ENCODE measurements around the gene DOCK9. TPM values are rescaled to one million over a fixed set of nuclear protein-coding genes. Genes with fewer than 3 reads are reported as not detected.

The DOCK9 gene
- polyA plus RNA-seq, 3 donors = 21.2 to 57.2 (median 36.4) TPM

DNA sequence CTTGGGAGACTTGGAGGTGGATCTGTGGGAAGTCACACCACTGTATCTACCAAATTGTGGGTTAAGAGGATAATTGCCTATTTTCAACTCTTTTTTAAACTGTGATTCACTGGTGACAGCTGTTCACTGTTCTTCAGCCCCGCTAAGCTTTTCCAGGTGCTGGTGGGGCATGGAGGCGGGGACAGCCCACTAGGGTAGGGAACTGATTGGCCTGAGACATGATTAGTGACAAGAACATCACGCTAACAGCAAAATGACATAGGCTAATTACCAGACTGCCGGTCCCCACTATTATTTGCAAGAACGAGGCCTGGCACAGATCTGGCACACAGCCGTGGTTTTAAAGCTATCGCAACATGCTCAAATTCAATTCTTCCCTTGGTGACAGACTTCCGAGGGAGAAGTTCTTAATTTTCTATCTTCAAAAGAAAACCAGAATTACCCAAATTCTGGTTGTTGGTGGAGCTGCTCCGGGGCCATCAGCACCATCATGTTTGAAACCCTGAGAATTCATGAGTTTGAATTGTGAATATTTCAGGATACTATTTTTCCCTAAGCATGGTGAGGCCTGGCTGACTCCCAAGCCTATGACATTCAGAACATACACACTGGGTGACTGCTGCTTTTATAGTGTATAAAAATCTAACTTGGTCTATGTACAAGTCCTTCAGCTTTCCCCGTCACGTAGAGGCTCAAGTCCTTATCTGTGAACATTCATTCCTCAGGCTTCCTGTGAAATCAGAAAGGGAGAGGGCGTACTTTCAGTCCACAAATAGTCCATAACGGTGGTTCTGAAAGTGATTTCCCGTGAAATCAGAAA lies 17.9 kb downstream of the DOCK9 start:
- H3K27ac ChIP-seq (ENCODE audit: low read depth, low read length) = no peak overlapping the region
- 74 to 92% (median 80%) methylated on average over 14 of the region's 14 CpGs for WGBS, 3 donors

DNA sequence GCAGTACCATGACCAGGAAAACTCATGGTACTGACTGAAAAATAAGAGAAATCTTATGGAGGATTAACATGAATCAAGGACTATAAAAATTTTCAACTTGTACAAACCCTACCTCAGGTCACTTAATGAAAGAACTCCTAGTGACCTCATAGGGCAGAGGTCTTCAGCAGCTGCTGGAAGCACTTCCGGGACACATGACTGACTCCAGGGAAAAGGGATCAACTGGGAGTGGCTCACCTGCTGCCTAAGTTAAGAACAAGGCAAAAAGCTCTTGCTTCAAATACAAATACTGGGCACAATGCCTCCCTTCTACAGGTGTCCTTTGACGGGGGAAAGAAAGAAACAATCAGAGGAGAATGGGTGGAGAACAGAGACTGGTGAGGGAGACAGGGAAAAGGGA lies 18.6 kb downstream of the DOCK9 start:
- H3K27ac ChIP-seq (ENCODE audit: low read depth, low read length) = no peak overlapping the region
- WGBS, 3 donors = 62 to 81% (median 75%) methylated on average over 2 of the region's 2 CpGs

DNA sequence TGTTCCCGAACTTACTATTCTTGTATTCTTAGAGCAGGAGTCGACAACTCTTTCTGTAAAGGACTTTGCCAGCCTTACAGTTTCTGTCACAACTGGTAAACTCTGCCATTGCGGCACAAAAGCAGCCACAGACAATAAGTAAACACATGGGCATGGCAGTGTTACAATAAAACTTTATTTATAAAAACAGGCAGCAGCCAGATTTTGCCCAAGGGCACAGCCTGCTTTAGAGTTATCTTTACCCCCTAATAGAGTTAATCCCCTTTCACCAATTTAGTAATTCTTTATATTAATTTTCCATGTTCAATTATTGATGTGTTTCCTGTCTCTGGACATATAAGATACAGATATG lies 19.4 kb downstream of the DOCK9 start:
- H3K27ac ChIP-seq (ENCODE audit: low read depth, low read length) = no peak overlapping the region
- WGBS, 3 donors = 85 to 93% (median 91%) methylated on average over 3 of the region's 3 CpGs

DNA sequence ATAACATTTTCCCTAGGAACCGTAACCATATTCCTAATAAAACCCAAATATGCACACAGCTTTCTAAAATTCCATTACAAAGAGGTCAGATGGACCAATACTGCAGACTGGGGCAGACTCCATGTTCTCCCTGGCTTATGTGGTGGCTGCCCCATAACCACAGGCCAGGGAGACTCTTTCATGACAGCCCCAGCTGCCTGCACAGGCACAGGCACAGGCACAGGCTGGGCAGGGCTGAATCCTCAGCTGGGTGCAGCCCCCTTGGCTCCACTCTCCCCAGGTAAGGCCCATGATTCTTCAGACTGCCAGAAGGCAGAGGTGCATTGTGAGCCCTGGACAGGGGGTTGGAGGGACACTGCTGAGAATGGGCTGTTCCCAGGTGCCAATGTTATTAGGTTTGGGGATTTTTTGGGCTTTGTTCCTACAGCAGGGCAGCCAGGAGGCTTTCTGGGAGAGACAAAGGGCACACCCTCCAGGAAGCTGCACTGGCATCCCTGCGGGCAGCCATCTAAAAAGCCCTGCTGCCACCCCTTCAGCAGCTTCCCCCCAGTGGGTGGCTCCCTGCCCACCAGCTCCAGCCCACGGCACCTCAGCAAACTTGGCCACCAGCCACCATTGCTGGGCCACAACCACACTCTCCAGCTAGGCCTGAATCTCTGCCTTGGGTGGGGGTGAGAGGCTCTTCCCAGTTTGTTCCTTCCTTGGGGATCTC lies 20.0 kb downstream of the DOCK9 start:
- no peak overlapping the region for H3K27ac ChIP-seq (ENCODE audit: low read depth, low read length)
- 65 to 88% (median 71%) methylated on average over 3 of the region's 3 CpGs for WGBS, 3 donors

DNA sequence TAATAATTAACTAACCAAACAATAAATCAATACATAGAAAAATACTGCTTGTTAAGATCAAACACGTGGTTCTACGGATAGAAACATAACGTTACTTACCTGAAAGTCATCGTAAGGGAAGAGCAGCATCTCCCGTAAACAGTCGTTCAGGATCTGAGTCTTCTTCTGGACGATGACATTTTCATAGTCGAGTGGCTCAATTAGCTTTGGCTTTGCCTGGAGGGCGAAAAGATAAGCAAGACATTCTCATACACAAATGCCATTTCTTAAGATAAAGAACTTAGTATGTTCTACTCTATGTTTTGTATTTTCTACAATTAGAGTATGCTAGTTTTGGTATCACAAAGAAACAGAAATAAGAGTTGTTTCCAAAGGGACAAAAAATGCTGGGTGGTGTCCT lies 22.5 kb downstream of the DOCK9 start:
- no peak overlapping the region for H3K27ac ChIP-seq (ENCODE audit: low read depth, low read length)
- WGBS, 3 donors = 96% methylated on average over 9 of the region's 9 CpGs

DNA sequence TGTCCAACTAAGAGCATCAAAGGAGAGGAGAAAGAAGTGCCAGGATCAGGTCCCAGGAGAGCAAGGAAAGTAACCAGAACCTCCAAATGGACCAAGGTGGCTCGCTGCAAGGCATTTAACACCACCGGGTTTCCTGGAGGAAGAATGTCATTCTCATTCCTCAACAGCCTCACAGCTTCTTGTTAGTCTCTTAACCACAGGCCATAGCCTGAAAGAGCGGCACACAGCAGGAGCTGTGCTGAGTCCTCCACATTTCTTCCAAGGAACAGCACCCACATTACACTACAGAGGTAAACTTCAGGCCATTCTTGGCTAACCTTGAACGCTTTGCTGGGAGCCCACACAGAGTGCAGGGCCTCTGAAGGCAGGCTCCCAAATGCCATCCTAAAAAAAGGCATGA lies 23.6 kb downstream of the DOCK9 start:
- H3K27ac ChIP-seq (ENCODE audit: low read depth, low read length) = no peak overlapping the region
- 85 to 88% (median 88%) methylated on average over 4 of the region's 4 CpGs for WGBS, 3 donors

DNA sequence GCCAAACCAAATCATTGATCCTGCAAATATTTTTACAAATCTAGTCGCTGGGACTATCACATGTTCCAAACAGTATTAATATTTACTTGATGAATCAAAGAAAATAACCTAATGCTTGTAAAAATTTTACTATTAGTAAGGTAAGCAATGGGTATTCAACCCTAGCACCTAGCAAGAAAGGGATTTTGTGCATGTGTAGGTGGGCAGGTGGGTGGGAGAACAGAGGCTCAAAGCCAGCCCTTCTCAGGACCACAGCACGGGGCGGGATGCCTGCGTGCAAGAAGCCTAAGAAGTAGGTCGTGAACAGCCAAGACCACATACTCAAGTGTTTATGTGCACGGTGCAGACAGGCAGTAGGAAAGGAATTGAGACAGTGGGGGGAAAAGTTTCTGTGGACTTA lies 26.6 kb downstream of the DOCK9 start:
- H3K27ac ChIP-seq (ENCODE audit: low read depth, low read length) = no peak overlapping the region
- WGBS, 3 donors = 86 to 96% (median 94%) methylated on average over 6 of the region's 6 CpGs

DNA sequence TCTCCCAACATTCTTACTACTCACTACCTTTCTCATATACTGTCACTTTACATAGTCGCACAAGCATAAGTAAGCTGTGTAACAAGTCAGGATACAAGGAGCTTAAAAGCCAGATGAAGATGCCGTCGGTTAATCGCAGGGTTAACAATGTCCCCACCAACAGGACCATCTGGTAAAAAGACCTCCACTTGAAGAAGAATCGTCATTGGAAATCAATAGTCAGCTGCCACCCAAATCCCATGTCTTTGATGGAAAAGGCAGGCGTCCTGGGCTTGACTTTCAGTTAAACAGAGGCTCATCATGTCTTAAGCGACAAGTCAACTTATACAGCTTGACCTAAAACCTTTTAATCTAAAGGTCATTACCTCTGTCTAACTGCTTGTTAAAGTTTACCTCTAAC lies 27.2 kb downstream of the DOCK9 start:
- H3K27ac ChIP-seq (ENCODE audit: low read depth, low read length) = no peak overlapping the region
- 86 to 95% (median 90%) methylated on average over 7 of the region's 7 CpGs for whole genome bisulfite sequencing, 3 donors

DNA sequence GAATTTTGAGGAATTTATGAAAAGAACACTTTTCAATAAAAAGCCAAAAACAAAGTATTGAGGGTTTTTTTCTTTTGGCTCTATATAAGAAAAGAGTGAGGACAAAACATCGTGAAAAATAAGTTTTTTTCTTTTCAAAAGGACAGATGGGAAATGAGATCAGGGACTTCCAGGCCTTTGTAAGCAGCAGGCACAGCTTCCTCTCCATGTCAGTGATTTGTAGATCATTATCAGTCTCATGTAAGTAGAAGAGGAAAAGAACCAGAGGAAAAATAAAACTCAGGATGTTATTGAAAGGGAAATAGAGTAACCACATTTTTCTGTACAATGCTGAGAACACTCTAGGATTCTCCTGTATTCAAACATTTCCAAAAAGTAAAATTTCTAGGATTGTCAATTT lies 29.9 kb downstream of the DOCK9 start:
- H3K27ac ChIP-seq (ENCODE audit: low read depth, low read length) = no peak overlapping the region
- 13 to 61% (median 20%) methylated on average over 1 of the region's 1 CpG for WGBS, 3 donors

DNA sequence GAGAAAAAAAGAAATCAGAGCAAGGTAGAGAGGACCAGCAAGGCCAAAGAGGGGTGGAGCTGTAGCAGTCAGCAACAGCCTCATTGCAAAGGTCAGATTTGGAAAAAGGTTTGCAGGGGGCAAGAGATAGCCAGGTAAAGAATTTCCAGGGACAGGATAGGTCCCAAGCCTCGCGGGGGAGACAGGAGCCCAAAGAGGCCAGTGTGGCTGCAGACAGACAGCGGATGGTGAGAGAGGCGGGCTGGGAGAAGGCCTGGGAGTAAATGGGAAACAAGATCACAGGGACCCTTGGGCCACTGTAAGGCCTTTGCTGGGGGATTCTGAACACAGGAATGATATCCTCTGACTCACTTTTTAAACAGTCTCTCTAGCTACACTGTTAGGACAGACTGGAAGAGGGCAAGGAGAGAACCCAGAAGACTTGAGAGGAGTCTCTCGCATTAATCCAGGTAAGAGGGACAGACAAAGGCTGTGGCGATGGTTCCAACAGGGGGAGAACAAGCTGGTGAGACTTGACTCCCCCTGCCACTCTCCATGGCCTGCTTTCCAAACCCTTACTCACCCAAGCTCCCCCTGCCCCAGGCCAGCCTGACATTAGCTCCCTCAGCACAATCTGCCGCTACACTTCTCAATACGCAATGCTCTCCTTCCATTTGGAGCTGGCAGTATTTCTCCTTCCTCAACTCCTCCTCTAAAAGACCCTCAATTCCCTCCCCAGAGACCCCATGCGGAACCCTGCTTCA lies 31.8 kb downstream of the DOCK9 start:
- WGBS, 3 donors = 93 to 96% (median 96%) methylated on average over 9 of the region's 9 CpGs
- no peak overlapping the region for H3K27ac ChIP-seq (ENCODE audit: low read depth, low read length)

DNA sequence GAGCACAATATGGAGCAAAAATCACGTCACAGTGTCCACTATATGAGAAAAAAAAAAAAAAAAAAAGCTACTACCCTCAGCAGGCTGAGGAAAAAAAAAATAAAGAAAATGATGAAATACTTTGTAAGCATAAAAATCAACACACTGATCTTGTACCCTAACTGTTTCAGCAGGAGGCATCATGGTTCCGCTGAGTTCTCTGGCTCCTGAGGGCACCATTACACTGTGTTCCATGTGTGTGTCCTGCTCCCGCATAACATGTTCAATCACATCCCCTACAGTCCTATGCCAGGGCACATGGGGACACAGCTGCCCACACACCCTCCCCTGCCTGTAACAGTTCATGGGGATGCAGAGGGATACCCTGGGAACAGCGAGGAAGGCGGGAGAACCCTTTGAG lies 33.5 kb downstream of the DOCK9 start:
- H3K27ac ChIP-seq (ENCODE audit: low read depth, low read length) = no peak overlapping the region
- 95 to 98% (median 97%) methylated on average over 5 of the region's 5 CpGs for WGBS, 3 donors

DNA sequence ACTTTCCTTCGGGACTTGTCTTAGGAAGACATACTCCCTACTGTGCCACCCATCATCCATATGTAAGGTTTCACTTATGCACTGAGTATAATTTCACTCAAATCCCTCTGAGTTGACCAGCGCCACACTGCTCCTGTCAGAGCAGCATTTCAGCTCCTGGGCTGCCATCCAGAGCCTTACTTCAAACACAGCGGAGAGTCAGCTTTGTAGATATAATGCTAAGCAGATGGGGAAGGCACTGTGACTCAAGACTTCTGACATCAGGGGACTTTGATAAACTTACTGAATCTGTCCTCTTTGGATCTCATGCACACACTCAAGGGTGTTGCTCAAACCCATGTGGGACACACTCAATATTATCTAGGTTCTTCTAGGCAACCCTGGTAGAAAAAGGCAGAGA lies 34.9 kb downstream of the DOCK9 start:
- WGBS, 3 donors = 86 to 92% (median 89%) methylated on average over 3 of the region's 3 CpGs
- no peak overlapping the region for H3K27ac ChIP-seq (ENCODE audit: low read depth, low read length)

DNA sequence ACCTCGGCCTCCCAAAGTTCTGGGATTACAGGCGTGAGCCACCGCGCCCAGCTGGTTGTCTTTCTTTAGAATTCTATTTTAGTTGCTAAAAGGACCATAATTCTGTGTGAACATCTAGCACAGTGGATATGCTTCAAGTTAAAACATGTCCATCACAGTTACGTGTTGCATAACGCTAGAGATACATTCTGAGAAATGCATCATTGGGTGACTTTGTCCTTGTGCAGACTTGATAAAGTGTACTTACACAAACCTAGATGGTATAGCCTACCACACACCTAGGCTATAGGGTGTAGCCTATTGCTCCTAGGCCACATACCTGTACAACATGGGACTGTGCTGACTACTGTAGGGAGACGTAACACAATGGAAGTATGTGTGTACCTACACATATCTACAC lies 35.4 kb downstream of the DOCK9 start:
- 96 to 99% (median 97%) methylated on average over 7 of the region's 7 CpGs for WGBS, 3 donors
- H3K27ac ChIP-seq (ENCODE audit: low read depth, low read length) = no peak overlapping the region

DNA sequence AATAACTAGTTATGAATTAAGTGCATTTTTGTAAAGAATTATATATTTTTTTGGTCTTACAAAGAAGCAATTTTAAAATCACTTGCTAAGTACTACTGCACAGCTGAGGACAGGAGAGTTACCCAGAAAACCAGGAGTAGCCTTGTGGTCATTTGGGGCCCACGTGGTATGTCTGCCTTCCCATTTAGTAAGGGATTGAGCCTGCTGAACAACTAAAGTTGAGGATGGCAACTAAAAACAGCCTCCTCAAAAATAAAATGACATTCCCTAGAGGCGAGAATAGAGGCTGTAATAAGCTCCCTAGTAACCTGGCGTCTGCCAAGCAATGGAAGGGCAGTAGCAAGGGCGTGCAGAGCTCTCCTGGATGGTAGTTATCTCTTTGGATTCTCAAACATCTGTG lies 36.3 kb downstream of the DOCK9 start:
- no peak overlapping the region for H3K27ac ChIP-seq (ENCODE audit: low read depth, low read length)
- 90 to 95% (median 90%) methylated on average over 4 of the region's 4 CpGs for WGBS, 3 donors

DNA sequence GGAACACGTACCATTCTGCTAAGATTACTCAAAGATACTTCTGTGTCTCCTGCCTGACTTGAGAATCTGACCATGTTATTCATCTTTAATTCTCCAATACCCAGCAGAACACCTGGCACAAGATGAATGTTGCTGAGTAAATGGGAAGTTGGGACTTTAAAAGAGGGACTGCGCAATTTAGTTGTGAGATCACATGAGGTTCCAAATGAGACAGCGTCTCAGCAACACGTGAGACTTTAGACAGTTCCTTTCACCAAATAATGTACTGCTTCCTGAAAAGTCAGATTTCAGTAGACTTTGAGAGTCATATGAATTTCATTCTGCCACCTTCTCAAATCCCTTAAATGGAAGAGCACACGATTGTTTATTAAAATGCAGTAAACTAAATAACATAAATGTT lies 36.7 kb downstream of the DOCK9 start:
- no peak overlapping the region for H3K27ac ChIP-seq (ENCODE audit: low read depth, low read length)
- 66 to 87% (median 69%) methylated on average over 5 of the region's 5 CpGs for WGBS, 3 donors

DNA sequence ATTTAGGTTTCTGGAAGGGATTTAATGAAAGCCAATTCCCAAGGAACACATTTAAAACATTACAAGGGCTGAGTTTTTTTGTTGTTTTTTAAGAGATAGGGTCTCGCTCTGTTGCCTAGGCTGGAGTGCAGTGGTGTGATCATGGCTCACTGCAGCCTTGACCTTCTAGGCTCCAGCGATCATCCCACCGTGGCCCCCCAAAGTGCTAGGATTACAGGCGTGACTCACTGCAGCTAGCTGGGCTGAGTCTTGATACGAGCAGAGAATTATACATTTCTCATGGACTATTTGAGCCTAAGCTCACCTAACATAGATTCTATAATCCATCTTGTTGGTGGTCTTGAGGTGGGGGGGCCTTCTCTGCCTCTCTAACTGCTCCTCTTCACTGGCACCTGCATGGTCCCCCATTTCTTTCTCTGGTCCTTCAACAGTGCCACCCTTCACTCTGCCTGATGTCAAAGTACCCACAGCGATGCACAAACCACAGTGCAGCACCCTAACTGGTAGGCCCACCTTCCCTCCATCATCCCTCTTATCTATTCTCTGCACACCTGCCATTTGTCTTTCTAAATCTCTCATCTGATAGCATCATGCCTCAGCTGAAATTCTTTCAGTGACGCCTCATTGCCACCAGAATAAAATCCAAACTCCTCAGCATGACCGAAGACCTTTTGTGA lies 37.4 kb downstream of the DOCK9 start:
- 69 to 88% (median 80%) methylated on average over 8 of the region's 8 CpGs for WGBS, 3 donors
- H3K27ac ChIP-seq (ENCODE audit: low read depth, low read length) = no peak overlapping the region

DNA sequence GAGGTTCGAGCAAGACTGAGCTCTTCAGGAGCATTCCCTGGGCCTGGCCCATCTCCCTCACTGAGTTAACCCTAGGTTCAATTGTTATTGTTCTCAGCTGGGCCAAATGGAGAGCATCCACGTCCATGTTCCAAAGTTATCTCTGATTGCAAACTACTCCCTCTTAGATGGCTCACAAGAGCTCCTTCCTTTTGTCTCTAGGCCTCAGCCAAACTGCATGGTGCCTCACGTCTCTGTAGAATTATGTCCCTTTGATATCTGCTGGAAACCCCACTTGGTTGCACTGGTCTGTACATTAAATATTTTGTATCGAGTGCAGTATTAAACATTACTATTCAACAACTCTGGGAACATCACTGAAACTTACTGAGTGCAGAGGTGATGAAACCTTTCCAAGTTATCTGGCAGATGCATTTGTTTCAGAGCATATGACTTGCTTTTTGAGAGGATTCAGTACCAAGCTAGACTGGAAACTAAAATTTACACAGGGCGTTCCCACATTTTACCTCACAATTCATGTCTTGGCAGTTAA lies 38.1 kb downstream of the DOCK9 start:
- WGBS, 3 donors = 45 to 78% (median 51%) methylated on average over 5 of the region's 5 CpGs
- no peak overlapping the region for H3K27ac ChIP-seq (ENCODE audit: low read depth, low read length)

DNA sequence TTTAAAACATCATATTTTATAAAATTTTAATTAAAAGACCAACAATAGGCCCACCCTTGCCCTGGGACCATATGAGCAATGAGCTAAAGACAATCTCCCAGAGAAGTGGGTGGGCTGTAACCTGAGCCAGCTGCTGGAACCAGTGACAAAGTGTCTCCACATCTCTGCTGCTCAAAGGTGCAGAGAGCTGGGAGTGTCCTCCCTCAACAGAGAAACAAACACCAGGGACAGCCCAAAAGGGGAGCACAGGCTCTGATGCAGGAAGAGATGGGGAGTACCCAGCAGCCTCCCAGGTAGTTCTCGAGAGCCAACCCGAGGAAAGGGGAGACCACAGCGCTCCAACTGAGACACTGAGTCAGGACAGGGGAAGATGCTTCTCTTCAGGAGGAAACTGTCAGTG lies 39.1 kb downstream of the DOCK9 start:
- no peak overlapping the region for H3K27ac ChIP-seq (ENCODE audit: low read depth, low read length)
- 92 to 94% (median 93%) methylated on average over 3 of the region's 3 CpGs for WGBS, 3 donors
